Activated T-helper 1 cell treated with anti-CD3 and anti-CD28 coated beads, Interleukin-2, amount 50 U/mL, for 16 hours (primary cell): ENCODE results near the gene PSMC5.
"Not testable (repeated sequence)": the region's sequence is repeated elsewhere in the genome, so short reads cannot be mapped to it uniquely, and the experiment has no call there.

Experiments used
- DNase-seq, 2 donors: peaks; one replicate each; pipeline ENCODE4 v3.0.0-alpha.2; 2020; ENCODE audit warnings: low read depth in 1 of 2, low spot score in 1 of 2

PSMC5 gene

DNA sequence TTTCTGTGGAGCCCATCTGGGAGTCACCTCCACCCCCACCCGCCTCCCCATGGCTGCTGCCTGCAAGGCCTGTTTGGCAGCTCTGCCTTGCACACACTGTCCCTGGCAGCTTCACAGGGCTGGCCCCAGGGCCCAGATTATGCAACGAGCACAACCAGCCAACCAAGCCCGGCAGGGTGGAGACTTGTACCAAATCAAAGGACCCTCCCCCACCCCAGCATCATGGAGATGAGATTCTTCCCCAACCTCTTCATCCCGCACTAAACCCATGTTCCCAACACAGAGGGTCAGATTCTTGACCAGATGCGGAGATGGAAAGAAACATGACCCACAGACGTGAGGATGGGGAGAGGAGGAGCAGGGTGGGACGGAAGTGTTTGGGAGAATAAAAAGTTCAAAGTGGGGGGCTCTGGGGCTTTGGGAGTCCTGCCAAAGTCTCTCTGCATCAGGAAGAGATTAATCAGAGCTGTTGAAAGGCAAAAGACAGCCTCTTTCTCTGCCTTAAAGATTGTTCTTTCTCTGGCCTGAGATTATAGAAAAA is 11.5 kb downstream of the PSMC5 start:
- no peak for DNase-seq

DNA sequence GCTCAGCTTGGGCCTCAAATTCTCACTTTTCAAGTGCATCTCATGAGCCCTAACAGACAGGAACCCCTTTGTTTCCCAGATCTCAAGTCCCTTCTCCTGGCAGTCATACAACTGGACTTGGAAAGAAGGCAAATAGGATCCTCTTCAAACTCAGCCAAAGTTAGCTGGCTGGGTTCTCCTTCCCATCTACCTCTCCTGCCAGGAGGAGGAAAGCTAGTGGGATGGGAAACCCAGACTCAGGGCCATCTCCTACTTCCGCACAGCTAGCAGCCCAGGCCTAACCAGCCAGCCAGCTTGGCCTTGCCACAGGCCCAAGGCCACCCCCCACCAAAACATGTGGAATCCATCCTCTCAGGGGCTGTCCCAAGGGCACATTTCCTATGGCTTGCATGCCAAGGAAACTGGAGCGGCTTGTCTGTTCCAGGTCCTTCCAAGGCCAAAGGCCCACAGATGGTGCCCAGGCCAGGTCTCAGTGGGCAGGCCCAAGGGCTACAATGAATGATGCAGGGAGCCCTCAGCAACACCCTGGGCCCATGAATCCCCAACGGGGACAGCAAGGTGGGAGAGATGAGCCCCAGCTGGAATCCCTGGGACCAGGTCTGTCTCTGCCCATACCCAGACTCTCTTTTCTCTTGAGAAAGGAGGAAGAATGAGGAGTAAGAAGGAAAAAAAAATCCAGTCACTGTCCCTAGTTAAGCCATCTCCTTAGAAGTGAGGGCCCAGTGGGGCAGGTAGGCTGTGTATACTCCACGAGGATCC is 13.5 kb downstream of the PSMC5 start:
- no peak for DNase-seq

DNA sequence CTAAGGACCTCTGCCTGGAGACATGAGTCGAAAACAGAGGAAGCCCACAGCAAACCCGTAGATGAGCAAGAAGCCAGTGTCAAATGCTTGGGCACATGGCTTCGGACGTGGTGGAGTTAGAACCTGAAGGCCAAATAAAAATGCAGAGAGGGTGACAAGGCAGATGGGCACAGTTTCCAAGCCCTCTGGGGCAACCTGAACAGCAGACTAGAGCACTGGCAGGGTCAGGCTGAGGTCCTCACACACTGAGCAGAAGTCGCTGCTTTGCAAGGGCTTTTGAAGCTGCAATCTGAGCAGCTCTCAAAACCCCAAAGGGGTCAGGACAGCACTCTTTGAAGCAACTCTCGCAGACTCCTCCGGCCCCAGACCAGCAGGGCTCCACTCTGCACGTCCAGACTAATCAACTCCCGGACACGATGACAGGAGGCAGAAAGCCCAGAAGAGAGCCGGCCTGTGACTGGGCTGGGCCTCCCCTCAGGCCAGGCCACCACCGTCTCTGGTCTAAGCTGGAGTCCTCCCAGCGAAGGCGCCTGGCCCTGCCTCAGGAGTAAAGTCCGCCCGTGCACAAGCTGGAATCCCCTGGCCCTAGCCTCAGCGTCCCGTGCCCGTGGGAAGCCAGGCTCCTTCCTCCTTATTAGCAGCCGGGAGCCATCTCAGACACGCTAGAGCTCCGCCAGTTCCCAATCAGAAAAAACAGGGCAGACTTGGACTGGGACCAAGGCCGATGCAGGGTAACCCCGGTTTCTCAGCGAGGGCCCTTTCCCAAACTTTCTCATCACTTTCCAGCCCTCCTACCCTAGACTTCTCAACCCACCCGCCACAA is 14.3 kb downstream of the PSMC5 start:
- DNase-seq = no peak

DNA sequence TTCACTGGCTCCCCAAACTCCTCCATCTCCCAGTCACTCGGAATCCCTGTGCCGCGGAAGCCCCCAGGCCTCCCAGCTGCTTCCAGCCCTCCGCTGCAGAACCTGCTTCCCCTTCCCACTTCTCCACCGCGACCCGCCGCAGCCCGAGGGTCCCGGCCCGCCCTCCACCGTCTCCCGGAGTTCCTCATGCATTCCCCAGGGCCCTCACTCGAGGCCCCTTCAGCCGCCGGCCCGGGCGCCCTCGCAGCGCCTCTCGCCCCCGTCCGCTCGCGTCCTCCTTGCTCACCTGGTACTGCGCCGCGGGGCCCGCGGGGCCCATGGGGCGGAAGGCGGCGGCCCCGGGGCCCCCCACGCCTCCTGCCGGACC is 14.9 kb downstream of the PSMC5 start:
- peak in 1 of 2 donors; percentile 27 for DNase-seq

DNA sequence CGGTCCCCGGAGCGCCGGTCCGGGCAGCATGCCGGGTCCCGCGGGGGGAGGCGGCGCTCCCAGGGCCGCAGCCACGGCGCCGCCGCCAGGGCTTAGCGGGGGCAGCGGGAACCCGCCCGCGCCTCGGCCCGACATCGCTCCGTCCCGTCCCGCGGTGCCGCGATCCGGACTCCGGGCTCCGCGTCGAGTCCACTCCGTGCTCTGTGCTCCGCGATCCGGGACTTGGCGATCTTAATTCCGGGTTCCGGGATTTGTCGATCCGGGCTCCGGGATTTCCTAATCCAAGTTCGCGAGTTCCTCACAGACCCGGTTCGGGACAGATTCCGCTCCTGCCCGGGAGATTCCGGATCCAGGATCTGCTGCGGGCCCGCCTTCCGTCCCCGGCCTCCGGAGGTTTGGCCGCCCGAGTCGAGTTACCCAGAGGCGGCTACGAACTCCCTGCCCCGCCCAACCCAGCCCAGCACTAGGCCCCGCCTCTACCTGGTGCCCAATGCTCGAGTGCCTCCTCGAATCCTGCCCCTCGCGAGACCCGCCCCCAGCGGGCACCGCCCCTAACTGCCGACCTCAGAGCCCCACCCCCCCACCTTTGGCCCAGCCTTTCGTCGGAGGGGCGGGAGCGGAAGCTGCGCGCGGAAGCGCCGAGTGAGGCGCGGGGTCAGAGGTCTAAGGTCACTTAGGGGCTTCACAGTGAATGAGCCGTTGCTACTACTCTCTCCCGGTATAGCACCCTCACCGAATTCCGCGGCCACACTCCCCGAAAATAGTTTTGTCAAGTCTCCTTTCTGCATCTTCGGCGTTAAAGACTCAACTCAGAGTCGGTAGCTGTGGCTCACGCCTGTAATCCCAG is 15.5 kb downstream of the PSMC5 start, which contains the start of gene SMARCD2:
SMARCD2 (minus strand) TSS at position 146 of the 847 bp plus-strand sequence; CDS start at position 135, 11 bp downstream.
- DNase-seq = peak; percentile 98 to 99

DNA sequence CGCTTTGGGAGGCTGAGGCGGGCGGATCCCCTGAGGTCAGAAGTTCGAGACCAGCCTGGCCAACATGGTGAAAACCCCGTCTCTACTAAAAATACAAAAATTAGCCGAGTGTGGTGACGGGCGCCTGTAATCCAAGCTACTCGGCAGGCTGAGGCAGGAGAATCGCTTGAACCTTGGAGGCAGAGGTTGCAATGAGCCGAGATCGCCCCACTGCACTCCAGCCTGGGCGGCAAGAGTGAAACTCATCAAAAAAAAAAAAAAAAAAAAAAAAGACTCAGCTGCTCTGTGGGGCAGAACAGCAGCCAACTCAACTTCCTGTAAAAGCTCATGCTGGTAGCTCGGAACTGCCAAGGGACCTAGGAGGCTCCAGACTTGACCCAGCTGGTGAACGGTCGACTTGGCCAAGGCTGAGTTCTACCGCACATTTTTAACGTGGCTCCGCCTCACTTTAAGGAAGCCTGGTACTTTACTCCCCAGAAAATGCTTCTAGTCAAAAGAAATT is 16.2 kb downstream of the PSMC5 start:
- DNase-seq = not testable (repeated sequence)

DNA sequence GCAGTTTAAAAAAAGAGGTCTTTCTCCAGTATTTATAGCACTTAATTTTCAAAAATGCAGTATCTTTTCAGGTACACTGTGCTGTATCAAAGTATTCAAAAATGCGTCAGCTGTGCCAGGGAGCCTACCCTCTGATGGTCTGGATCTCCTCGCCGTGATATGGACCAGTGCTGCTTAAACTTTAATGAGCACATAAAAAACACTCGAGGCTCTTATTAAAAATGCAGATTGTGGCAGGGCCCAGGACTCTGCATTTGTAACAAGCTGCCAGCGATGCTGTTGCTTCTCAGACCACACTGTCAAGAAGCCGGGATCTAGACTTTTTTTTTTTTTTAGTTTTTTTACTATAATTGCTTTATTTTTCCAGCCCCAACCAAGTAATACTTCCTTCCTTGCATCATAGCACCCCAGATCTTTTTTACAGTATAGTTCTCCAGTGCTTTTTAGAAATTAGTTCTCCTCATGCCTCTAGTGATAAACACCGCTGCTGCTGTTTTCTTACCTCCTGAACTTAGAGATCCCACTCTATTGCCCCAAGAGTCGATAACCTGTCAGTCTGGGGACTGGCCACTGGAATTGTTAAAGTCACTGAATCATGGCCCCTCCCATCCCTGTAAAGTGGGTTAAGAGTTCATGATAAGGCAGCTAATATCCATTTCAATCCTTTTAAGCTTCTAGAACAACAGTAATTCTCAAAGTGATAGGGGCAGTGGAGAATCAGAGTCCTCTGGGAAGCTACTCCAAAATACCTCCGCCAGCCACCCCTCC is 16.9 kb downstream of the PSMC5 start:
- no peak for DNase-seq

DNA sequence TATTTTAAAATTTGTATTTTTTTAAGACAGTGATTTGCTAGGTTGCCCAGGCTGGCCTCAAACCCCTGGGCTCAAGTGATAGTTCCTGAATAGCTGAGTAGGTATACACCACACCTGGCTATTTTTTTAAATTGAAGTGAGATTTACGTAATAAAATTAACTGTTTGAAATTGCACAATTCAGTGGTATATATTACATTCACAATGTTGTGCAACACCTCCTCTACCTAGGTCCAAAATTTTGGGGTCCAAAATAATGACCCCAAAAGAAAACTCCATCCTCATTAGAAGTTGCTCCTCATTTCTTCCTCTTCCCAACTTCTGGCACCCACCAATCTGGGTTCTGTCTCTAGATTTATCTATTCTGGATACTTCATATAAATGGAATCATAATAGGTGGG is 18.3 kb downstream of the PSMC5 start:
- no peak for DNase-seq

DNA sequence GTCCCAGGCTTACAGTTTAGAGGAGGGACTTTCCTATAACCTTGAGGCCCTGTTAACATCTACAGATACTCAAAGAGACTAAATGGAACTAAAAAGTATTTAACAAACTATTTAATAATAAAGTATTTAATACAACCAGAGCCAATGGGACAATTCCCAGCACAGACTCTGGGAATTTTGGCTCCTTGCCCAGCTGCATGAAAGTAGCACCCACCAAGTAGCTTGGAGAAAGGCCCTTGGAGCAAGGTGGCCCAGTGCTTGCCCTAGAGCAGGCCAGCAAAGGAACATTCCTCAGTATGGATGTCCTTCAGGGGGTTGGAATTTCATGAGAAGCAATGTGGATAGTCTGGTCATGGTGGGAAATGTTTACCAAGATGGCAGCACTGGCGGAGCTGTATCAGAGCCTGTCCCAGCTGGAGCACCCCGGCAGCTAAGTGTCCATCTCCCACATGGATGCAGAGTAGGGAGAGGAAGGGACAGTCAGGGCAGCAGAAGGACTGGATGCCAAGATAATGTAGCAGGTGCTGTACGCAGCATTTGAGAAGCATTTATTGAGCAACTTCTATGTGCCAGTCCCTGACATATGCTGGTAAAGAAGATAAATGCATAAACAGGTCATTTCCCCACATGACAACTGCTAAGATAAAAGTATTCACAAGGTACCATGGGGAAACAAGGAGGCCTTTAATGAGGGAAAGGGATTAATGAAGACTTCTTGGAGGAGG is 20.5 kb downstream of the PSMC5 start:
- no peak for DNase-seq

DNA sequence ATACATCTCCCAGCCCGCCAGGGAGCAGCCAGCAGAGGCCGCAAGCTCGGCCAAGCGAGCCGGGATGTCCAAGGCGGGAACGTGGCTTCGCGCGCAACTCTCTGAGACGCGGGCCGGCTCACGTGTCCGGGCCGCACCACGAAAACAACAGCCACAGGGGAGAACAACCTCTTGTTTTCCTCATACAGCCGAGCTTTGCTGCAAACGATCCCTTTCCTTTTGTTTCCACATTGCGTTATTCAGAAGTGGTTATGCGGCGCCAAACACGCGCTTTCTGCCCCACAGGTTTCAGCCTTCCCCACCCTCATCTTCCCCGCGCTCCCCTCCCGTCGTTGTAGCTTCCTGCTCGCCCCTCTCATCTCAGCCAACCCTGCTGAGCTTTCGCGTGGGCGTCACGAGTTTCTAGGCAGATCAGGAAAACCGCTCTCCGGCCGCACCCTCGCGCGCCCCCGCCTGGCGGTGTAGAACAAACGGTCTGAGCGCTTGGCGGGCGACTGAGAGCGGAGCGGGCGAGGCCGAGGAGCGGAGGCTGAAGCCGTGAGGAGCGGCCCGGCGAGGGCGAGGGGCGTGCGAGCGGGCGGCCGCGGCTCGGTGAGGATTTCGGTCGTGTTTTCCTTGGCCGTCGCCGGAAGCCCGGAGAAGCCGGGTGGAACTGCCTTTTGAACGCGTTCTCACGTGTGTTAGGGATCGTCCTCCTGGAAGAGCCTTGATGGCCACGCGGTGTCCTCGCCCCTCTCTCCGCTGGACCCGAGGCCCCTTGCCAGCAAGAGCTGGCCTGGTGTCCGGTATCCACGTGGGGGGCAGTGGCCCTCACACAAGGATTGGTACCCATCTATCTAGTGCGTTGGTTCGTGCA is 21.8 kb downstream of the PSMC5 start:
- DNase-seq = peak; percentile 93

DNA sequence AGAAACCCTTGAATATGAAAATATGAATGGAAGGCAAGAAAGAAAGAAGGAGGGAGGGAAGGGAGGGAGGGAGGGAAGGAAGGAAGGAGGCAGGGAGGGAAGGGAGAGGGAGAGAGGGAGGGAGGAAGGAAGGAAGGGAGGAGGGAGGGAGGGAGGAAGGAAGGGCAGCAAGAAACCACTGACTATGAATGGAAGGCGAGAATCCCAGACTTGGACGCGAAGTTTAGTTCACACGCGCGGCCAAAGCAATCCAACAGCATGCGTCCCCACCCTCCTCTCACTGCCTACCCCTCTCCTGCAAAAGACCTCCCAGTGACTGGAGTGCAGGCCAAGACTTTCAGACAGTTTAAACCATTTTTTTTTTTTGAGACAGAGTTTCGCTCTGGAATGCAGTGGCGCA is 23.2 kb downstream of the PSMC5 start:
- DNase-seq = no peak

DNA sequence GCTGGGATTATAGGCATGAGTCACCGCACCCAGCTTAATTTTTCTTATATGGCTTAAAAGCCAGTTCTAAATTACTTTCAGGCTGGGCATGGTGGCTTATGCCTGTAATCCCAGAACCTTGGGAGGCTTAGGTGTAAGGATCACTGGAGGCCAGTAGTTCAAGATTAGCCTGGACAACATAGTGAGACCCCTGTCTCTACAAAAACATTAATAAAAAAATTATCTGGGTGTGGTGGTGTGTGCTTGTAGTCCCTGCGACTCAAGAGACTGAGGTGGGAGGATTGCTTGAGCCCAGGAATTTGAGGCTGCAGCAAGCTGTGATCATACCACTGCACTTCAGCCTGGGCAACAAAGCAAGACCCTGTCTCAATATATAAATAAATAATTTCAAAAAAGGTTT is 26.0 kb downstream of the PSMC5 start:
- no peak for DNase-seq

DNA sequence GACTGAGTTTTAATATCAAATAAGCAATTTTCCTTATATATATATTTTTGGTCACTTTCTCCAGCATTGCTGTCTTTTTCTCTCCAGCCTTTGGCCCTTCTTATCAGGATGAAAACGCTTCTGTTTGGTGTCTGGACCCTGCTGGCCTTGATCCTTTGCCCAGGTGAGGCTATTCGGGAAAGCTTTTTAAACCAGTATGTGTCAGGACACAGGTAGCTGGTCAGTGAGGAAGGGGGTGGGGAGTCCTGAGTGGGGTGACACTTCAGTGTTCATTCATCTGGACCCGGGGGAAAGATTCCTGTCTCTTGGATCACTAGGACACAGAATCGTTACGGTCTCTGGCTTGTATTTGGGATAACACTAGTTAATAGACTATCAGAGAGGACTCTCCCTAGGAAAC is 27.5 kb downstream of the PSMC5 start:
- DNase-seq = no peak

DNA sequence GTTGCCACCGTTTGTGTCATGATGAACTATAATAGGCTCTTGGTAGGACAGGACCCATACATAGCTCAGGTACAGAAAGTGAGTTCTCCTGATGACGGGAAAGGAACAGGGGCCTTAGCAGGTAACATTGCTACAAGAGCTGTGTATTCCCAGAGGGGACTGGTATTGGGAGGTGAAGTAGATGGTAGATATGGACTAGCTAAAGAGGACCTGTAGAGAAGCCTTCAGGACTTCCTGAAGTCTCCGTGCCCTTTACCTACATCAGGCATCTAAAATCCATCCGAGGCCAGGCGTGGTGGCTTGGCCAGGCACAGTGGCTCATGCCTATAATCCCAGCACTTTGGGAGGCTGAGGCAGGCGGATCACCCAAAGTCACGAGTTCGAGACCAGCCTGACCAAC is 28.0 kb downstream of the PSMC5 start:
- DNase-seq = no peak

DNA sequence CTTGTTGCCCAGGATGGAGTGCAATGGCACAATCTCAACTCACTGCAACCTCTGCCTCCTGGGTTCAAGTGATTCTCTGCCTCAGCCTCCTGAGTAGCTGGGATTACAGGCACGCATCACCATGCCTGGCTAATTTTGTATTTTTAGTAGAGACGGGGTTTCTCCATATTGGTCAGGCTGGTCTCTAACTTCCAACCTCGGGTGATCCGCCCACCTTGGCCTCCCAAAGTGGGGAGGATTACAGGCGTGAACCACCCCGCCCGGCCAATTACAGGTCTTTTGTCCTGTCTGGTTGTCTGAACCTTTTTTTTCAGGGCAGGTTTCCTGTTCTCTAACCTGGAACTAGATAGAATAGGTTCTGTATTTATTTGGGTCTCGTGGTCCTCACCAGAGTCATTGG is 29.2 kb downstream of the PSMC5 start:
- not testable (repeated sequence) for DNase-seq

DNA sequence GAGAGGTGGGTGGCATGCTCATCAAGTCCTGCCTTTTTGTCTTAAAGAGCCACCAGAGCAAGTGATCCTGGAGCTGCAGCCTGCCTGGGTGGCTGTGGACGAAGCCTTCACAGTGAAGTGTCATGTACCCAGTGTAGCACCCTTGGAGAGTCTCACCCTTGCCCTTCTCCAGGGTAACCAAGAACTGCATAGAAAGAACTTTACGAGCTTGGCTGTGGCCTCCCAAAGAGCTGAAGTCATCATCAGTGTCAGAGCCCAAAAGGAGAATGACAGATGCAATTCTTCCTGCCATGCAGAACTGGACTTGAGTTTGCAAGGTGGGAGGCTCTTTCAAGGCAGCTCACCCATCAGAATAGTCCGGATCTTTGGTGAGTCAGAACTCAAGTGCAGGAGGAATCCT is 32.0 kb downstream of the PSMC5 start:
- DNase-seq = no peak

DNA sequence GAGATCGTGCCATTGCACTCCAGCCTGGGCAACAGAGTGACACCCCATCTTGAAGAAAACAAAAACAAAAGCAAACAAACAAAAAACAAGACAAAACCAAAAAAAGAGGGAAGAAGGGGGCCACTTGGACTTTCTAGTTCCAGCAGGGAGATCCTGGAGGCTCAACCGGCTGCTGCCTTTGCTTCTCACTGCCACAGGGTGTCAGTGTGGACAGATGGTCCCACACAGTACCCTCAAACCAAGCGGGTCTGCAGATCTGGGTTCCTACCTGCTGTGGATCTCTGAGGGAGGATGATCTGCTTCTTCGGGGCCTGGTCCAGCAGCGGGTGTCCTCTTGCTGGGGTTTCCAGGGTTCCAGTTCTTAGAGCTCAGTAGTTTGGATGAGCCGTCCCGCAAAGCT is 39.4 kb downstream of the PSMC5 start:
- DNase-seq = not testable (repeated sequence)

DNA sequence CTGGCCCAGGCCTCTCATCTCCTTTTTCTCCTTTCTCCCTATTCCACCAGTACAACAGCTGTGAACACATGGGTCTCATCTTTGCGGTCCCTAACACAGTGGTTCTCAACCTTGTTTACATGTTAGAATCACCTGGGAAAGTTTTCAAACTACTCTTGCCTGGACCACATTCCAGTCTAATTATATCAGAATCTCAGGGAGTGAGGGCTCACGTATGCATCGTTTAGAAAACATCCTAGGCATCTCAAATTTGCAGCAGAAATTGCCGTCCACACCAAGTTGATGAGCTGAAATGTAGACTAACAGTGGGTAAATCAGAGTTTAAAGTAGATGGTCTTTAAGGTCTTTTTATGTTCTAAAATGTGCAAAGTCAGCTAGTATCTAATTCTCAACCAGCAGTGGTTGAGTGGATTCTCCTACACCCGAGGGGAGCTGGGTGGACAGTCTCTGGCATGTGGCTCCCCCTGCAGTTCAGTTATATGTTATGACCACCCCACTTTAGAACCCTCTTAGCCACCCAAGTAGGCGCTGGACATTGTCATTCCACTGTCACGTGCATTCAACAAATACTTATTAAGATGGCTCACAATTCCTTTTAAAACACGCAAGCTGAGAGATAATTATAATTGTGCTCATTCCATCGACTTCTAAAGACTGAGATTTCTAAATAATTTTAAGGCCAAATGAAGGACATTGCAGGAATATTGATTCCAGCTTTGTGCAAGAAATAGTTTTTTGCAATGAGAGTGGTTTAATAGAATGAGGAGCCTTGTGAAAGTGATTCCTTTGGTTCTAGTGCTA is 42.5 kb downstream of the PSMC5 start:
- not testable (repeated sequence) for DNase-seq
